HG03439 (cell line): Measurements from ENCODE around the gene LCE4A.
"Not testable (repeated sequence)": the region's sequence is repeated elsewhere in the genome, so short reads cannot be mapped to it uniquely, and the experiment has no call there.

ENCODE experiments used
- ATAC-seq: cut with Tn5 transposase; IDR thresholded peaks from one replicate; pipeline ENCODE4 v1.9.1; 2021; ENCODE audit warnings: mild to moderate bottlenecking, moderate library complexity; ENCODE audit not compliant: unreplicated experiment

LCE4A gene, protein sequence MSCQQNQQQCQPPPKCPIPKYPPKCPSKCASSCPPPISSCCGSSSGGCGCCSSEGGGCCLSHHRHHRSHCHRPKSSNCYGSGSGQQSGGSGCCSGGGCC

DNA sequence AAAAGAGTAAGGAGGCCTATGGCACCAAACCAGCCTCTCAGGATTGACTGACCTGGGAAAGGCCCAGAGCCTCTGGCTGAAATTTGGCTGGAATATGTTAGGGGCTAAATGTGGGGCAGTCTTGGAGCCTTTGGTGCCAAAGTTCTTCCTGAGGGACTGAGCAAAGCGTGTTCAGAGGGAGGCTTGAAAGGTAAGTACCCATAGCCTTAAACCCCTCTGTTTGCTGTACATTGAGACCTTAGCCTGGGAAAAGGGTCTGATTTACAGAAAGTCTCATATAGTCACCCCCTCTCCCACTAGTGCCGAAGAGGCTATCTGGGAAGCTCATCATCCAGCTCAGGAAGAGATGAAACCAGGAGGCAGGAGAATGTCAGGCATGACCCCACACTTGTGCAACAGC is at the start of gene LCE4A:
Gene LCE4A (plus strand): TSS at position 301 of the 400 bp plus-strand sequence. CDS start 916 bp downstream, outside the sequence.
- ATAC-seq = no peak

DNA sequence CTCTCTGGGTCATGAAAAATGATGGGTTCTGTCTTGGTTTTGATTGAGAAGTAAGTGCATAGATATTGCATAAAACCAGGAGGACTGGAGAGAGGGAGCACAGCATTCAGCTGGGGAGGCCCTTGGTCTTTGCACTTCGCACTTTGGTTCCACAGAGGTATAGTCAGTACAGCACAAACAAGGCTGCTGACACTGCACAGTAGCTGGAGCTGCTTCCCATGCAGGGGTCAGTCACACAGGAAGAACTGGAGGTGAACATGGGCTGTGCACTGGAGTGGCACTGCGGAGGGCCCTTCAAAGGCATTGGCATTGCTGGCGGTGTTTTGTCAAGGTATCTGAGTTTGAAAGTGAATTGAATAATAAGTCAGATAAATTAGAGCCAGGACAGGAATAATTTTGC is 49.3 kb upstream of the LCE4A start:
- ATAC-seq = no peak

DNA sequence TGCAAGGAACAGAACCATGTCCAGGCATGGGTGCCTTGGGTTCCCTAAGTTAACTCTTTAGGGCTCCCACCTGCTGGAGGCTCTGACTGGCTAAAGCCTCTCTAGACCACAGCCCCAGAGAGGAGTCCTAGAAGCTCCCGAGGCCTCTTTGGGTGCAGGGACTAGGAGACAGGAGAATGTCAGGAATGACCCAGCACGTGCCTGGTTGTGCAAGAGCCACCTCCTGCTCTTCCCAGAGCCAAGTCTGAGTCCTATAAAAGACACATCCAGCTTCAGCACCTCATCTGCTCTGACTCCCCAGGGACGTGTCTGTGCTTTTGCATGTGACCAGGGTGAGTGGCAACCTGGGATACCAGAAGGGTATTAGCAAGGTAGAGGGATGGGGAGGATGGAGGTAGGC is 44.9 kb upstream of the LCE4A start, which contains the start of gene LCE2D:
Gene LCE2D (plus strand): TSS at position 283 of the 400 bp plus-strand sequence. CDS start 726 bp downstream, outside the sequence.
- ATAC-seq = no peak

DNA sequence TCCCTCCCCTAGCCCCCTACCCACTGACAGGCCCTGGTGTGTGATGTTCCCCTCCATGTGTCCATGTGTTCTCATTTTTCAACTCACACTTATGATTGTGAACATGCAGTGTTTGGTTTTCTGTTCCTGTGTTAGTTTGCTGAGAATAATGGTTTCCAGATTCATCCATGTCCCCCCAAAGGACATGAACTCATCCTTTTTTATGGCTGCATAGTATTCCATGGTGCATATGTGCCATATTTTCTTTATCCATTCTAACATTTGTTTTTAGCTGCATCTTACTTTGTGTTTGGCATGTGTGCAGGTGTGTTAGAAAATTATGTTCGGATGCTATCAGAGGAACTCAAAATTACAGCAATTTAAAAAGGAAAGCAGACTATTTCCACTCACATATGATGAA is 41.8 kb upstream of the LCE4A start:
- not testable (repeated sequence) for ATAC-seq

DNA sequence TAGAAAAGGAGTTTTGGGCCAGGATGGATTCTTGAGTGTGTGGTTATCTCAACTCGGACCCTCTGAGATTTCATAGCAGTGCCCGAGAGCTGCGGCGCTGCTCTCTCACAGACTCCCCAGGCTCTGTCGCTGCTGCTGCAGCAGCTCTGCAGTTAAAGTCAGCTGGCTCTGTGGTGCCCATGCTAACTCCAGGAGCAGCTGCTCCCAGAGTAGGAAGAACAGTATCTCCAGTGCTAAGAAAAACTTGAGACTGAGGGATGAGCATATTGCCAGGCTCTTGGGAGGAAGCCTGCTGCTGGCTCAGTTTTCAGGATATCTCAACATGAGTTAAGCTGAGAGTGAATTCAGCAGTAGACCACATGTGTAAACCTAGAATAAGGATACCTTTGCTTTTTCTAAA is 40.3 kb upstream of the LCE4A start:
- no peak for ATAC-seq

DNA sequence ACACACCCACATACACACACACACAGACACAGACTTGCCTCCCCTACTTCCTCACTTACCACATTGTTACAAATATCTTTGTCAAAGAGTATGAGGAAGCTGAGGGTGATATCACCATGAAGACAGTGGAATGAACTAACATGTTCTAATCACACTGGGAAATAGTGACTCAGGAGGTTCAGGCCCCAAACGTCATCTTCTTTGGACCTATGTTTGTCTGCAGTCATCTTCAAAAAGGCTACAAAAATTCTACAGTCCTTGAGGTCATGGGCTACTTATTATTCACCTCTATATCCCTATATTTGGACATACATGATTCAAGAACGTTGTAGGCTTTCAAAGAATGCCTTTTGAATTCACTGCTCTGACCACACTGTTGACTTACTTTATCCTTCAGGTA is 34.9 kb upstream of the LCE4A start:
- no peak for ATAC-seq

DNA sequence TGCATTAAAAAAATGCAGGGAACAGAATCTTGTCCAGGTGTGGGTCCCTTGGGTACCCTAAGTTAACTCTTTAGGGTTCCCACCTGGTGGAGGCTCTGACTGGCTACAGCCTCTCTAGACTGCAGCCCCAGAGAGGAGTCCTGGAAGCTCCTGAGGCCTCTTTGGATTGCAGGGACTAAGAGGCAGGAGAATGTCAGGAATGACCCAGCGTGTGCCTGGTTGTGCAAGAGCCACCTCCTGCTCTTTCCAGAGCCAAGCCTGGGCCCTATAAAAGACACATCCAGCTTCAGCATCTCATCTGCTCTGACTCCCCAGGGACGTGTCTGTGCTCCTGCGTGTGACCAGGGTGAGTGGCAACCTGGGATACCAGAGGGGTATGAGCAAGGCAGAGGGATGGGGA is 33.0 kb upstream of the LCE4A start, which contains the start of gene LCE2C:
Gene LCE2C (plus strand): TSS at position 297 of the 400 bp plus-strand sequence. CDS start 737 bp downstream, outside the sequence.
- ATAC-seq = not testable (repeated sequence)

DNA sequence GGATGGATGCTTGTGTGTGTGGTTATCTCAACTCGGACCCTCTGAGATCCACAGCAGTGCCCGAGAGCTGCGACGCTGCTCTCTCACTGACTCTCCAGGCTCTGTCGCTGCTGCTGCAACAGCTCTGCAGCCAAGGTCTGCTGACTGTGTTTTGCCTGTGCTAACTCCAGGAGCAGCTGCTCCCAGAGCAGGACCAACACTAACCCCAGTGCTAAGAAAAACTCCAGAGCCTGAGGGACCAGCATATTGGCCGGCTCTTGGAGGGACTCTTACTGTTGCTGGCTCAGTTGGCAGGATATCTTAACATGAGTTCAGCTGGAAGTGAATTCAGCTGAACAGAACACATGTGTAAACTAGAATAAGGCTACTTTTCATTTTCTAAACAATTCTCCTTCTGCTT is 28.5 kb upstream of the LCE4A start:
- ATAC-seq = no peak

DNA sequence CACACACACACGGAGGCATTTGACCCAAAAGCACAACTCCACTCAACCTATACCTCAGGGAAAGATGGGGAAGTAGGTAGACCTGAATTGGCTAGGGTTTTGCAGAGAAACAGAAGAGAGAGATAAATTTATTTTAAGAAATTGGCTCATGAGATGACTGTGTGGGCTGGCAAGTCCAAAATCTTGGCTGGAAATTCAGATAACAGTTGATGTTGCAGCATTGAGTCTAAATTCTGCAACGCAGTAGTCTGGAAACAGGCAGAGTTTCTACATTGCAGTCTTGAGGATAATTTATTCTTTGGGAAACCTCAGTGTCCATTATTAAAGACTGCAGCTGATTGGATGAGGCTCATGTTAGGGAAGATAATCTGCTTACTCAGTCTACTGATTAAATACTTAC is 26.3 kb upstream of the LCE4A start:
- no peak for ATAC-seq

DNA sequence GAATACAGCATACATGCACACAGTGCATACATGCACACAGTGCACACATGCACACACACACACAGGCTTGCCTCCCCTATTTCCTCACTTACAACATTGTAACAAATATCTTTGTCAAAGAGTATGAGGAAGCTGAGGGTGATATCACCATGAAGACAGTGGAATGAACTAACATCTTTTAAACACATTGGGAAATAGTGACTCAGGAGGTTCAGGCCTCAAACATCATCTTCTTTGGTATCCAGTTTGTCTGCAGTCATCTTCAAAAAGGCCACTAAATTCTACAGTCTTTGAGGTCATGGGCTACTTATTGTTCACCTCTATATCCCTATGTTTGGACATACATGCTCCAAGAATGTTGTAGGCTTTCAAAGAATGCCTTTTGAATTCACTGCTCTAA is 24.1 kb upstream of the LCE4A start:
- ATAC-seq = no peak

DNA sequence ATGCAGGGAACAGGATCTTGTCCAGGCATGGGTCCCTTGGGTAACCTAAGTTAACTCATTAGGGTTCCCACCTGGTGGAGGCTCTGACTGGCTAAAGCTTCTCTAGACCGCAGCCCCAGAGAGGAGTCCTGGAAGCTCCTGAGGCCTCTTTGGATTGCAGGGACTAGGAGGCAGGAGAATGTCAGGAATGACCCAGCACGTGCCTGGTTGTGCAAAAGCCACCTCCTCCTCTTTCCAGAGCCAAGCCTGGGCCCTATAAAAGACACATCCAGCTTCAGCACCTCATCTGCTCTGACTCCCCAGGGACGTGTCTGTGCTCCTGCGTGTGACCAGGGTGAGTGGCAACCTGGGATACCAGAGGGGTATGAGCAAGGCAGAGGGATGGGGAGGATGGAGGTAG is 22.1 kb upstream of the LCE4A start, which contains the start of gene LCE2B:
Gene LCE2B (plus strand): TSS at position 301 of the 400 bp plus-strand sequence. CDS start 721 bp downstream, outside the sequence.
- ATAC-seq = not testable (repeated sequence)

DNA sequence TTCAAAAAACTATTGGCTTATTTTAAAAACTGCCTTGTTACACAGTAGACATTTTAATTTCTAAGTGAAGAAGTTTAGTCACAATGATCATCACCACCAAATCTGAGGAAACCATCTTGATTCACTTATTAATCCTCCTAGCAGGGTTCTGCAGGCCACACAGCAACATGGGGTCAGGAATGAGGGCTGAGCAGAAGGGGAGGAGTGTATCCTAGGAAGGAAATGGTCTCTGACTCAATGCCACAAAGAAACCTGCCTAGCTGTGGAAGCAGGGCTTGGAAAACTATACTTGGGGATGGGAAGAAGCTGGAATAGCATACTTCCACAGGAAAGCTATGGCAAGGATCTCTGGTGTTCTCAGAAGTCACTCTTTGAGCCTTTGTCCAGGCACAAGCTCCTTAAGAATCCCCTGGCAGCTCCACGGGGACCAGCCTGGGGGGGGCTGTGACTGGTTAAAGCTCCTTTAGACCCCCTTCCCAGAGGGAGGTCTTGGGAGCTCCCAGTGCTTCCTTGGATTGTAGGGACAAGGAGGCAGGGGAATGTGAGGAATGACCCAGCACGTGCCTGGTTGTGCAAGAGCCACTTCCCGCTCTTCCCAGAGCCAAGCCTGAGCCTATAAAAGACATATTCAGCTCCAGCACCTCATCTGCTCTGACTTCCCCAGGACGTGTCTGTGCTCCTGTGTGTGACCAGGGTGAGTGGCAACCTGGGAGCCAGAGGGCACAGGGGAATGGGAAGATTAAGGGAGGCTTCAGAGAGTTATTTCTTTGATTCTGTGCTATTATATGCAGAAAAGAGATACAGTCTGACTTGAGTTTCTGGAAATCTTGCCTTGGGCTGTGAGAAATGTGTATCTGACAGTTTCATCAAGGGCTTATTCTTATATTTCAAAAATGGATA is 10.0 kb upstream of the LCE4A start, which contains the start of gene LCE2A:
Gene LCE2A (plus strand): TSS at position 645 of the 900 bp plus-strand sequence. CDS start 557 bp downstream, outside the sequence.
- no peak for ATAC-seq

DNA sequence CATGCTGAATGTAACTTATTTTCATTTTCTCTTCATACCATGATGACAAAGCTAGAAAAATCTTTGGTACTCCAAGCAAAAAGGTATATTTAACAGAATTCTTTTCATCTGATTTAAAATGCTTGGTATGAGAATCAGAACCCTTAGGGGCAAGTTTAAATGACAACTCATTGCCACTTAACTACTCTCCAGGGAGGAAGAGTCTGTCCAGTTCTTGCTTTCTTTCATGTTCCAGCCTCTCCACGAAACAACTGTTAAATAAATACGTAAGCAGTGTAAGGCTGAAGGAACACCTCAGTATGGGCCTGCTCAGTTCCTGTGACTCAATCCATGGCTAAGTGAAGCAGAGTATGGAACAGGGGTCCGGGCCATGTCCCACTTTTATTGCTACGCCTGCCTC is 8.2 kb upstream of the LCE4A start:
- no peak for ATAC-seq

DNA sequence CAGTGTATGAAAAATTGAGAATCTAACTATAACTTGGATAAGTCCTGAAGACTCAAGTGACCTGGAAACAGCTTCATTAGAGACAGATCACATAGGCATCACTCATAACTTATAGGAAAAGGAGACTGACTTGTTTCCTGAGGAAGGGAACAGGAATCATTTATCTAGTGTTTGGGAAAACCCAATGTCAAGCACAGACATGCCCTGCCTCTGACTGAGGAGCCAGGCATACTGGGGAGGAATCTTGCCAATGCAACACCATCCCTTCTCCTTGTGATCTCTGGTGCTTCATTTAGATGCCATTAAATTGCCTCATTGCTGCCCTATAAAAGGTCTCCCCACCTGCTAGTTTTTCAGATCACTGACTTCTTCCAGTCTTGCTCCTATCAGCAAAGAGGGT is 10.3 kb downstream of the LCE4A start:
- no peak for ATAC-seq

DNA sequence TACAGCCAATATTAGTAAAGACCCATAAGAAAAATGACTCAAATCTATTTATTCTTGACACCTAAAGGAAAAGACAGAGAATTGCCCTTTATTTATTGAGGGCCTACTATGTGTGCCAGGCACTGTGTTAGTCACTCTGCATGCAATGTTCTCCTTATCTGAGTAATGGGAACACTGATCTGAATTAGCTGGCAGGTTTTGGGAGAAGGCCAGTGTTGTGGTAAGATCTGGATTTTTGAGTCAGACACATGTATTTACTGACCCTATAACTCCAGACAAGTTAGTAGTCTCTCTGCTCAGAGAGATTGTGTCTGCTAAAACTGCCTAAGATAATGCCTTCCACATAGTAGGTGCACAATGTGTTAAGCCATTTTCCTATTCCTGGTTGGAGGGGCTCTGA is 17.3 kb downstream of the LCE4A start:
- no peak for ATAC-seq

DNA sequence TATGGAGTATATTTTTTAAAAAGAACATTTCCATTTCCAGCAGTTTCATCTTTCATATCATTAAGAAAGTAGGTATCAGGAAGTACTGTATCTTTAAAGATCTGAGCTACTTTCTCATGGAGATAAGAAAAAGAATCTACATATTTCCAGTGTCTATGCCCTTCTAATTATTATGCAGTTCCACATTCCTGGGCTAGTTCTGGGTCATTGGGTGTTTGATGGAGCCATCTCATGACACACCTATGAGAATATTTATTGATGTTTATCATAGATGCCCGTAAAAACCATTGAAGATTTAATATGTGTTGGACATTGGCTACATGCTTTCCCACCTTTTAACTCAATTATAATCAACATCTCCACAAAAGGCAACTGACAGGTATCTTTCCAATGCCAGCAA is 21.0 kb downstream of the LCE4A start:
- ATAC-seq = no peak

DNA sequence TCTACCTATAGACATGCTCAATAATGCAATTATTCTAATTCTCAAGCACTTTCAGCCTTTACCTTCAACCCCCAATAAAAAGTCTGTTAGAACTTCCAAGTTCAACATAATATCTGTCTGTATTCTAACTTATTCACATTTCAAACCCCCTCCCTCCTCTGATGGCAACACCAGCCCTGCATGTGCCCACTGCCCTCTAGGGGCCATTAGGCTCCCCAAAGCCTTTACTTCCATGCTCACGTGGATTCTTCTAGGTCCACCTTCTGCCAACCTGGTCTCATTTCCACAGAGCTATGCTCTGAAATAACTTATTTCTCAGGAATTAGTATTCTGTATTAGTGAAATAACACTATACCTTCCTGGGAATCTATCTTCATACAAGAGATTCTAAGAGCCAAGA is 27.7 kb downstream of the LCE4A start:
- ATAC-seq = no peak

DNA sequence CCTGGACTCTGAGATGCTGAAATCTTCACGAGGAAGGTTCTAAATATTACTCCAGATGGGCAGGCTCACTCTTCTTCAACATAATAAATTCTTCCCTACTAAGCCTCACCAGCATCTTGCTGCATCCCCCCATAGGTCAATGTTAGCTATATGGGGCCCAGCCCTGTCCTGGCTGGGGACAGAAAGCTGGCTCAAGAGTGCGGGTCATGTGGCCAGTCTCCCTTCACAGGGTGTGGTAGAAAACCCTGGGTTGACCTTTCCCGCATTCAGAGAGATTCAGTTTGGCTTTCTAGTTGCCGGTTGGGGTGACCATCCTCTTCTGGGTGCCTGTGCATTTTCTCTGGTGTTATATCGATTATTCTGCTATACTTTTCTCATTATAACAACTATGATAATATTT is 30.0 kb downstream of the LCE4A start:
- ATAC-seq = no peak

DNA sequence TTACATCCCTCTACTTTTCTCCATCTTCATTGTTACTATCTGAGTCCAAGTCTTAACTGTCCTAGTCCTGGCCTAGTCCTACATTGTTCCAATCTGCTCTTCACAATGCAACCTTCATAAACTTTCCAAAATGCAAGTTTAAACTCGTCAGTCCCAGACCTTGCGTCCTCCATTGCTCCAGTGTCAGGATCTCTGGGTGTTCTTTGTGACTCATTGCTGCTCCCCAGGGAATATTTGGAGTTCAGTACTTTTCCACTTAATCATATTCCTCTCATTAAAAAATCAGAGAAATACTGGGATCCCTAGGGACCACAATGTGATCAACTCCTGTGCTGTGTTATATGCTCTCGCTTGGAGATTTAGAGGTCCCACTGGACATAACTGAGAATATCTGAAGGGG is 31.9 kb downstream of the LCE4A start:
- no peak for ATAC-seq

DNA sequence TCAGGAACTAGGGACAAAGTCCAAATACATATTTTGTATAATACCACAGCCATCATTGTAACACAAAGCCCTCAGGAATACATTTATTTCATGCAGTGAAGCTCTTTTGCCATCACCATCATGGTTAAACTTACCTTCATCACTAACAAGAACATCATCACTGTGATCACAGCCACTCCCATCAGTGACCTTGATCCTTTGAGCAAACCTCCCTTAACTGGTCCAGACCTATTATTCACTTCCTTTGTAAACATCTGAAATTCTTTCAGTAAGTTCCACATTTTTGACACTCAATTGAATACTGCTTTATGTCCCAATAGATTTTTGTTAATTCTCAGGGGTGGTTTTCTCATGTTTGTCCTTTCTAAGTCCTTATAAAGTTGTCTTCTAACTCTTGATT is 33.7 kb downstream of the LCE4A start:
- ATAC-seq = no peak

DNA sequence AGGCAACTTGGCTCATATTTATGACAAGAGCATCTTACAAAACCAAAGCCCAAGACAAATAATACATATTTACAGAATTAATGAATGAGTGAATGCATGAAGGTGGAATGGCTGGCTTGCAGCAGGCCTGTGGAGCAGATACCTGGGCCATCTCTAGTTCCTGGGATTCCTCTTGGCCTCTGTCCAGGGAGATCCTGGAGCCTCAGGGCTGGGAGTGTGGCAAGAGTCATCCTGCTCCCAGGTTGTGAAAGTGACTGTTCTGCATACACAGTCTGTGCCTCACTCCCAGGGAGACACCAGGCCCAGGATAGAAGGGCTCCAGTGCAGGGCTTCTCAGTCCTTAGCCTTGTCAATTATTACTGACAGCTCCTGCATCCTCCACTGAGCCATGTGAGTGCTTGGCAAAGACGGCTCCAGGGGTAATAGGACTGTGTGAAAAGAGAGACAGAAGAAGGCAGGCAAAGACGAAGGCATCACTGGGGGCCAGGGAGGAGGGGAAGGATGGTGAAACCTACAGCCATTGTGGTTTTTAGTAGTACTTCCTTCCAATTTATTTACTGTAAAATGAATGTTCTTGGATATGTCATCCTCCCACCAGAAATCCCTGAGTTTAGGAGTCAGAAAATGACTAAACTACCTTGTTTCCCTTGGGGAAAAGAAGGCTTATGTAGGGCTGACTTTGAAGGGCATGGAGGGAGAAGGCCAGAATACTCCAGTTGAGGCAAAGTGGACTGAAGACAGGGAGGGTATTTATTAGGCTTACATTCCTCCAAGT is 35.6 kb downstream of the LCE4A start:
- ATAC-seq = no peak
